ENCODE measurements around the gene SLC9A8.

The SLC9A8 gene

DNA sequence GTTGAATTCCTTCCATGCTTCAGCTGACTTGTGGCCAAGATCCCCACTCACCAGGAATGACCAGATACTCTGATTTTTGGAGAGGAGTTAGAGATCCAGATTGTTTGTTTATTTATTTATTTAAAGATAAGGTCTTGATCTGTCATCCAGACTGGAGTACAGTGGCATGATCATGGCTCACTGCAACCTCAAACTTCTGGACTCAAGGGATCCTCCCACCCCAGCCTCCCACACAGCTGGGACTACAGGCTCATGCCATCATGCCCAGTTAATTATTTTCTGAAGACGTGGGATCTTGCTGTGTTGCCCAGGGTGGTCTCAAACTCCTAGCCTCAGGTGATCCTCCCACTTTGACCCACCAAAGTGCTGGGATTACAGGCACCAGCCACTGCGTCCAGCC is 106.8 kb downstream of the SLC9A8 start:
- DNase-seq = no peak

DNA sequence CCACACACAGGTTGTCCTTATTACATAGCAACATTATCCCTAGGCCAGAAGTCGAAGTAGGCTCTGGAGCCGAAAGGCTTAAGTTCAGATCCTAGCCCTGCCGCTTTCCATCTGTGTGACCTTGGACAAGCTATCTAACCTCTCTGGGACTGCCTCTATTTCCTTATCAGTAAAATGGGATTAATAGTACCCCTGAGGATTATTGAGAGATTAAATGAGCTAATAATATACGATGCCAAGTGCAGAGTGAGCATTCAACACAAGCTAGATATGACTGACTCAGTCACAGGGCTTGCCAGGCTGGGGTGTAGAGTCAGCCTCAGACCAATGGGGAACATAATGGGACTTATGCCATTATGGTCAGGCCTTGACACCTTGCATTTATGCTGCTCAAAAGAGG is 111.6 kb downstream of the SLC9A8 start:
- no peak for DNase-seq

DNA sequence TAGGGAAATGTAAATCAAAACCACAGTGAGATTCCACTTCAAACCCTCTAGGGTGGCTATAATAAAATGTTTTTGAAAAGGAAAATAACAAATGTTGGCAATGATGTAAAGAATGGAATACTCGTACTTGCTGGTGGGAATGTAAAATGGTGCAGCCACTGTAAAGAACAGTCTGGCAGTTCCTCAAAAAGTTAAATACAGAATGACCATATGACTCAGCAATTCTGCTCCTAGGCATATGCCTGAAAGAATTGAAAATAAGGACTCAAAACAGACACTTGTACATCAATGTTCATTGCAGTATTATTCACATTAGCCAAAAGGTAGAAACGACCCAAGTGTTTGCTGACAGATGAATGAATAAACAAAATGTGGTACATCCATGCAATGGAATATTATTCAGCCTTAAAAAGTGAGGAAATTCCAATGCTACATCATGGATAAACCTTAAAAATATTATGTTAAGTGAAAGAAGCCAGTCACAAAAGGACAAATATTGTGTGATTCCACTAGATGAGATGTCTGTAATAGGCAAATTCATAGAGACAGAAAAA is 113.3 kb downstream of the SLC9A8 start:
- no peak for DNase-seq

DNA sequence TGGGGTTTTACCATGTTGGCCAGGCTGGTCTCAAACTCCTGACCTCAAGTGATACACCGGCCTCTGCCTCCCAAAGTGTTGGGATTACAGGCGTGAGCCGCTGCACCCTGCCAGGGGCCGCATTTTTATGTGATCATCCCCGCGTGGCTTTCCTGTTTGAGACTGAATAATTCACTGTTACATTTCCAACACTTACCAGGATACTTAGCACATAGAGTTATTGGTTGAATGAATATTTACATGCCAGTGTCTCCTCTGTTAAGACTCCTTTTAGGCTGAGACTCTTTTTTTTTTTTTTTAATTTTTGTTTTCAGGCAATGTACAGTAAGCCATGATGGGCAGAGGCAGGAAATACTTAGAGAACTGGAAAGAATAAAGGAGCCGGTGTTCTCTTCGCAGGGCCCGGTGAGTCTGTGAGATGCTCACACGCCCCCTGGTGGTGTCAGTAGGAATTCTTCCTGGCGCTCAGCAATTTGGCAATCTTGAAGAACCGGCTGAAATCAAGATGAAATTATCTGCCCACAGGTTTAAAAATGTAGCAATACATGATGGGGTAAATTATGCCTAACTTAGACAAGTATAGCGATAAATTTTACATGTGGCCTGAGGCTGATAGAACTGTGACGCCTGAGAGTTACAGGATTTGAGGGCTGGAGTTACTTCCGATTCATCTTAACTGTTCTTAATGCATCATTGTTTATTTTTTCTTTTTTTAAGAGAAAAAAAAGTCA is 115.9 kb downstream of the SLC9A8 start:
- peak; percentile 62 for DNase-seq

DNA sequence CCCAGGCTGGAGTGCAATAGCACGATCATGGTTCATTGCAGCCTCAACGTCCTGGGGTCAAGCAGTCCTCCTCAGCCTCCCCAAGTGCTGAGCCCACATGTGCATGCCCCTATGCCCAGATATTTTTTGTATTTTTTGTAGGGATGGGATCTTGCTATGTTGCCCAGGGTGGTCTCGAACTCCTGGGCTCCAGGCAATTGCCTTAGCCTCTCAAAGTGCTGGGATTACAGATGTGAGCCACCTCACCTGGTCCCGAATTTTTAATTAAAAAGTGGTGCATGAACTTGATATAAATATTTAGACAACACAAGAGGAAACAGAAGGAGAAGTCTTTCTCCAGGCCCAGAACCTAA is 116.5 kb downstream of the SLC9A8 start:
- no peak for DNase-seq

DNA sequence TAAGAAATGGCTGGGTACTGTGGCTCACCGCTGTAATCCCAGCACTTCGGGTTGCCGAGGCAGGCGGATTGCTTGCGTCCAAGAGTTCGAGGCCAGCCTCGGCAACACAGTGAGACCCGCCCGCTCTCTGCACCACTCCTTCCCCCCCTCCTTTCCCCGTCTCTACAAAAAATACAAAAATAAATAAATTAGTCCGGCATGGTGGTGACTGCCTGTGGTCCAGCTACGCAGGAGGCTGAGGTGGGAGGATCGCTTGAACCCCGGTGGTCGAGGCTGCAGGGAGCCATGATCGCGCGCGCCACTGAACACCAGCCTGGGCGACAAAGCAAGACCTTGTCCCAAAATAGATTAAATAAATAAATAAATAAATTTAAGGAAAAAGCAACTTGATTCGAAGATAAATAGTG is 123.1 kb downstream of the SLC9A8 start:
- DNase-seq = no peak

DNA sequence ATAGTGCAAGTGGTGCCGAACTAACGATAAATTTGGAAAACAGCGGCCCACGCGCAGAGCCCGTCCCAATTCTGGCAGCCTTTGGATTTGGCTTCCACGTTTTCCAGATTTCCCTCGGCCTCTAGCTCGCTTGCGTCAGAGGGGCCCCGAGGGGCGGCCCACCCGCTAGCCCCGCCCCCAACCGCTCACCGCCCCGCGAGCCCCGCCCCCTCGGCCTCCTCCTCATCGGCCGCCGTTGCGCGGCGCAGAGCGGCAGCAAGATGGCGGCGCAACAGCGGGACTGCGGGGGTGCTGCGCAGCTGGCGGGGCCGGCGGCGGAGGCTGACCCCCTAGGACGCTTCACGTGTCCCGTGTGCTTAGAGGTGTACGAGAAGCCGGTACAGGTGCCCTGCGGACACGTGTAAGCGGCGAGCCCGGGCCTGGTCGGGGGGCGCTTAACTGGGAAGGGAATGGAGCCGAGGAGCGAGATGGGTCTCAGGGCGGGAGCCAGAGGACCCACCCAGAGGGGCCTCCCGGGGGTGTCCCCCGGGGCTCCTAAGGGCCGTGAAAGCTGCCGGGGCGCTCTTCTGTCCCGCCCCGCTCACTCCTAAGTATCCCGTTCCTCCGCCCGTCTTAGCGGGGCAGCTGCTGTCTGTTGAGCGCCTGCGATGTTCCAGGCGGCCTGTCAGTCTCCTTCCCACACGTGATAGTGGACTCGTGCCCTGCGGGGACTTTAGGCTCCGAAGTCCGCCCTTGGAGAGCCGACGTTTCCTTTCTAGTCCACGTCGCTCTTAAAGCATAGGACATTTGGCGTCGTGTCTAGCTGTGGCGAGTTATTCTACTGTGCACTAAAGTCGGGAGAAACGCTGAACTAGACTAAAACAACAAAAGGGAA is 123.8 kb downstream of the SLC9A8 start, which contains the start of gene RNF114:
Gene RNF114, plus strand, starts transcription at position 245 of the 874 bp plus-strand sequence. Its CDS starts 16 bp downstream, at position 261.
- DNase-seq = peak; percentile 86

DNA sequence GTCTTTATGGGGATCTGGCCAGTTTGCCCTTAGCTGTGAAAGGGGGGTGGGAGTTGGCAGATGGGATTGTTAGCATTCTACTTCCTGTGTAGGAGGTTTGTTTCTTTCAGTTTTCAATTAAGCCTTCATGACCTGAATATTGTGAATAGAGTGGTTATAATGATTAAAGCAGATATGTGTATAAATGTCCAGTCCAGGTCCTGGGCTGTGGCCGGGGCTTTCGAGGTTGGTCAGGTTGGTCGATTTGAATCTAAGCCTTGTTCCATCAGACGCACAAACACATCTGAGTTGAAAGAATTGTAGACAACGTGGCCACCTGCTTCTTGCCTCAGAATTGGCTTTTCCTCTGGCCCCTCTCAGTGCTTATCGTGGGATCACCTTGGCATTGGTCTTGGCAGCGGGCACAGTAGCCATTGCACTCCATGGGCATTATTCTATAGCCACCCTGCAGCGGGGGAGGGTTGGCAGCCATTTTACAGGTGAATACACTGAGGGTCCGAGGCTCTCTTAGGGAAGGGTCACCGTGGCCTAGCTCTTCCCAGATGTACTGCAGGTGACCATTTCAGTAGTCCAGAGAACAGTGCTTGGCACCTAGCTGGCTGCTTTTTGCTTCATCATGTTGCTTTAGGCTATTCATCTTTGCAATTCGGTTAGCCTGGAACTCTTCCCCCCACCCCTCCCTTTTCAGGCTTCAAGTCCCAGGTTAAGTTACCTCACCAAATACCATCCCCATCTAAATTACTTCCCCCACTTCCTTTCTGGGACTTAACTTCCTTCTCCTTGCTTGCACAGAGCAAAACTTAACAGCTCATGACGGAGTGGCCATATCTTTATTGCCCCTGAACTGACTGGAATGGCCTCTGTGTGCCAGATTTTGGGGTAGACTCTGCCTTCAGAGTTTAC is 124.7 kb downstream of the SLC9A8 start:
- peak; percentile 15 for DNase-seq

DNA sequence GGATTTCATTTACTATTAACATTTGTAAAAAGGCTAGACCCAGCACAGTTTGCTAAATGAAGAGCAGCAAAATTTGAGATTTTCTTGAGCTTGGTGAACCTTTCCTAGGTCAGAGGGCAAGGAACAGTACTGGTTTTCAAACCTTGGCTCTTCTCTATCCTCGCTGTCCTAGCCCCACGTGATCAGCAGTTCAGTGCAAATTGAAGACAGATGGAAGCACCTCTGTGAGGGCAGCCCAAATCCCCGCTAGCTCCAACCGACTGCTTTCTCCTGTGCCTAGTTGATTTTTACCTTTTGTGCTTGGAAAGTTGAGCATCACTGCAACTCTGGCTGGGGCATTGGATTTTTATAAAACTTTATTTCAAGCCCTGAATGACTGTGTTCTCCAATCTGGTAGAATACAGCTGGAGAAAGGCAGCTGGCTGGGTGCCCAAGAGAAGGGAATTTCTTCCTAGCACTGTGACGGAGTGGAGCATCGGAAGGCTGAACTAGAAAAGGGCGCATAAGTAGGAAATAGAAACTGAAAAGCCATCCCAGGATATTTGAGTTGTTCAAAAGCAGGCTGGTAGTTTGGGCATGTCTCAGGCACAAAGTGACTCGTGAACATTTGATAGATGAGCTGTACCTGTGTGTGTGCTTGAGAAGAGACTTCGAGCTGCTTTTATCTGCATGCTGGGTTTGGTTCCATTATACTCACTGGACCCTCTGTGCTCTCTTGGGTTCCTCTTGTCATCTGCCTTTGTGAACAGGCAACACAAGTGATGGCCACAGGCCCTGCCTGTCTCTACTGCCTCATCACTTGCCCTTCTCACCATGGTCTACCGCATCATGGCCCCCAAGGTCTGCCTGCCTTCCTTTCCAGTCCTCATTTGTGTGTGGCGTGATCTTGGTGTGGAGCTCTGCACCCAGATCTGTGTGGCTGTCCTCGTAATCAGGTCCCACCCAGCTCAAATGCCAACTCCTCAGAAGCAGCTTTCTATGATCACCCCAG is 125.8 kb downstream of the SLC9A8 start:
- DNase-seq = no peak

DNA sequence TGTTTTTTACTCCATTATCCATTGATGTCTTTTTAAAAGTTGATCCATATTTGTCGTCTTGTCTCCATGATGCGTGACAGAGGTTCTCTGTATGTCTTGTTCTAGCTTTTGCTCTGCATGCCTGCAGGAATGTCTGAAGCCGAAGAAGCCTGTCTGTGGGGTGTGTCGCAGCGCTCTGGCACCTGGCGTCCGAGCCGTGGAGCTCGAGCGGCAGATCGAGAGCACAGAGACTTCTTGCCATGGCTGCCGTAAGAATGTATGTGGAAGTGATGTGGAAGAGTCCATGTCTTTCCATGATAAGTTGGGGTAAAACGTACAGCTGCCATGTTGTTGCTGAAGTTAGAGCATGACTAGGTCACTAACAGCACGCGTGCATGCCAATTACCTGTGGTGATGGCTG is 128.8 kb downstream of the SLC9A8 start:
- DNase-seq = no peak
